Lung (tissue), 12 donors: ENCODE results near the gene ZC3H7A. TPM values are rescaled to one million over a fixed set of nuclear protein-coding genes. Genes with fewer than 3 reads are reported as not detected.
"Not testable (repeated sequence)": the region's sequence is repeated elsewhere in the genome, so short reads cannot be mapped to it uniquely, and the experiment has no call there.

Experiments
- ATAC-seq: fragments of 200-7000 bp; cut with Tn5 transposase; one replicate; pipeline ENCODE4 v1.9.1; 2020; ENCODE audit warnings: moderate number of reproducible peaks; ENCODE audit not compliant: insufficient read depth, low FRiP score
- DNase-seq, 3 donors: peaks; one replicate each; pipeline ENCODE4 v3.0.0-alpha.2; 2013 to 2017
- H3K27ac ChIP-seq, 2 donors: one replicate each; pipeline ENCODE4 v1.5.1; 2013; ENCODE audit warnings: mild to moderate bottlenecking in 2 of 2, moderate library complexity in 2 of 2, control low read depth in 1 of 2, inconsistent platforms in 1 of 2, low read depth in 1 of 2, low read length in 1 of 2
- H3K27me3 ChIP-seq, 3 donors: one replicate each; pipeline ENCODE4 v1.5.1; 2013; ENCODE audit warnings: low read length in 2 of 3; ENCODE audit not compliant: control insufficient read depth in 3 of 3, insufficient read depth in 3 of 3
- H3K36me3 ChIP-seq, 4 donors: one replicate each; pipeline ENCODE4 v1.5.1; 2013; ENCODE audit warnings: low read length in 4 of 4, mild to moderate bottlenecking in 1 of 4, moderate library complexity in 1 of 4; ENCODE audit not compliant: control insufficient read depth in 4 of 4, insufficient read depth in 4 of 4
- H3K4me1 ChIP-seq, 5 donors: one replicate each; pipeline ENCODE4 v1.5.1; 2013; ENCODE audit warnings: low read length in 5 of 5, mild to moderate bottlenecking in 2 of 5, moderate library complexity in 1 of 5; ENCODE audit not compliant: control insufficient read depth in 5 of 5, insufficient read depth in 5 of 5
- H3K4me3 ChIP-seq: one replicate; pipeline ENCODE4 v1.5.1; 2013; ENCODE audit warnings: mild to moderate bottlenecking, control low read depth, moderate library complexity
- H3K9ac ChIP-seq, 2 donors: one replicate each; pipeline ENCODE4 v1.5.1; 2013; ENCODE audit warnings: low read length in 2 of 2, control low read depth in 1 of 2; ENCODE audit not compliant: insufficient read depth in 1 of 2
- H3K9me3 ChIP-seq, 4 donors: one replicate each; pipeline ENCODE4 v1.5.1; 2013; ENCODE audit warnings: low read length in 3 of 4, mild to moderate bottlenecking in 1 of 4, moderate library complexity in 1 of 4; ENCODE audit not compliant: control insufficient read depth in 4 of 4, insufficient read depth in 3 of 4
- WGBS, 2 donors: extraction: QIAGEN DNeasy Blood & Tissue Kit; methylation state at CpG; one replicate each; pipeline ENCODE4 v1.1.7; 2013; 5-methylcytosine and 5-hydroxymethylcytosine counted together
- polyA plus RNA-seq, 2 donors: library from polyadenylated mRNA; stranded (reverse); fragments of 200-250 nt; gene quantifications; one replicate each; pipeline ENCODE4 v1.2.1, GENCODE V29; 2013
- total RNA-seq, 2 donors: library from RNA; depleted of rRNA in 1 of 2; stranded (reverse); fragments of >200 nt in 1 of 2; gene quantifications; one replicate each; pipeline ENCODE4 v1.2.1, GENCODE V29; 2014 to 2021
- TF ChIP-seq, protein P1 (sequence below): IDR thresholded peaks from 2 replicates; pipeline ENCODE4 v1.5.1; 2012; ENCODE audit warnings: mild to moderate bottlenecking; ENCODE audit errors: control extremely low read depth, extremely low read depth
- donor health status: control.
- donor health status: control.
- donor health status: Bipolar disorder and iron deficiency.
- donor health status: healthy.
- donor health status: DM: yes; HTN: yes; CAD: no.

ZC3H7A gene
- total and polyA plus RNA-seq, 4 donors, result 22.1 to 127 (median 36.2) TPM

DNA sequence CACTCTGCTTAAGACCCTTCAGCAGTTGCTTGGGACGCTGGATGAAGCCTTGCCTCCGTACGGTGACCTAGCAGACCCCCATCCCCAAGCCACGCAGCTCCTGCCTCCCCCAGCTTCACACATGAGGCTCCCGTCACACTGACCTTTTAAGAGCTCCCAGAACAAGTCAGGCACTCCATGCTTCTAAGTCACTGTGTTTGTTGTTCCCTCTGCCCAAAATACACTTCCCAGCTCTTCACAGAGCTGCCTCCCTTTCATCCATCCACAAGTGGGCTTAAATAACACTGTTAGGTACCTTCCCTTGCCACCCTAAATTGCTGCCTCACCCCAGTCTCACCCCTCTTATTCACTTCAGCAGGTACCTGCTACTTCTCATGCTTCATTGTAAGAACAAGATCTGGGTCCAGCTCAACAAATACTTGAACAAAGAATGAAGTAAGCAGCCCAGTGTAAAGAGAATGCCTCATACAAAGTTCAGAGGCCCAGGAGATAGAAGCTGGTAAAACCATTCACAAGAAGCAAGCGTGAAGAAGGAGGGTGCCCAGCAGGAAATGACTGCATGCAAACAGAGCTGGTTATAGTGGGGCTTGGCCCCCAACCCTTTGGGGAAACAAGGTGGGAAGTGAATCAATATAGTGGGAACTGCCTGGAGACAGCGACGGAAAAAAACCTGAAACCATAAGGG lies 5.8 kb downstream of the ZC3H7A start:
- Histone ChIP-seq H3K9ac (peak overlapping the region in 1 of 2 donors; percentile 23), H3K27ac (peak overlapping the region in 1 of 2 donors; percentile 84), H3K27me3 (no peaks in the 10 kb centered on the region), H3K4me1 (peaks cover 16 to 45% (median 23%) of the 10 kb centered on the region in 5 donors), H3K36me3 (peaks cover 0 to 22% (median 1%) of the 10 kb centered on the region in 4 donors), H3K4me3 (no peak overlapping the region), H3K9me3 (no peaks in the 10 kb centered on the region)
- TF ChIP-seq, protein P1, sequence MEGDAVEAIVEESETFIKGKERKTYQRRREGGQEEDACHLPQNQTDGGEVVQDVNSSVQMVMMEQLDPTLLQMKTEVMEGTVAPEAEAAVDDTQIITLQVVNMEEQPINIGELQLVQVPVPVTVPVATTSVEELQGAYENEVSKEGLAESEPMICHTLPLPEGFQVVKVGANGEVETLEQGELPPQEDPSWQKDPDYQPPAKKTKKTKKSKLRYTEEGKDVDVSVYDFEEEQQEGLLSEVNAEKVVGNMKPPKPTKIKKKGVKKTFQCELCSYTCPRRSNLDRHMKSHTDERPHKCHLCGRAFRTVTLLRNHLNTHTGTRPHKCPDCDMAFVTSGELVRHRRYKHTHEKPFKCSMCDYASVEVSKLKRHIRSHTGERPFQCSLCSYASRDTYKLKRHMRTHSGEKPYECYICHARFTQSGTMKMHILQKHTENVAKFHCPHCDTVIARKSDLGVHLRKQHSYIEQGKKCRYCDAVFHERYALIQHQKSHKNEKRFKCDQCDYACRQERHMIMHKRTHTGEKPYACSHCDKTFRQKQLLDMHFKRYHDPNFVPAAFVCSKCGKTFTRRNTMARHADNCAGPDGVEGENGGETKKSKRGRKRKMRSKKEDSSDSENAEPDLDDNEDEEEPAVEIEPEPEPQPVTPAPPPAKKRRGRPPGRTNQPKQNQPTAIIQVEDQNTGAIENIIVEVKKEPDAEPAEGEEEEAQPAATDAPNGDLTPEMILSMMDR, result no peak
- 66 to 70% methylated on average over 8 of the region's 8 CpGs for WGBS, 2 donors
- ATAC-seq, result peak; percentile 66
- peak in 2 of 3 donors; percentile 39 to 43 for DNase-seq

DNA sequence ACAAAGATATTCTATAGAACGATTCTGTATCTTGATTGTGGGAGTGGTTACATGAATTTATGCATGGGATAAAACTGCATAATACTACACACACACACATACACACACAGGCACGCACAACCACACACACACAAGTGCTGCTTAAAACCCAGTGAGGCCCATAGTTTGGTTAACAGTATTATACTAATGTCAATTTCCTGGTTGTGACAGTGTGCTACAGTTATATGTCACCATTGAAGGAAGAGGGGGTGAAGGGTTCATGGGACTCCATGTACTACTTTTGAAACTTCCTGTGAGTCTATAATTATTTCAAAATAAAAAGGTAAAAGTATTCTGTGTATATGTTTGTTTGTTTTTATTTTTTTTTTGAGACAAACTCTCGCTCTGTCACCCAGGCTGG lies 8.1 kb downstream of the ZC3H7A start:
- H3K36me3 ChIP-seq, result peaks cover 0 to 10% (median 1%) of the 10 kb centered on the region in 4 donors
- TF ChIP-seq, protein P1, result no peak
- WGBS, 2 donors, result 60 to 79% methylated on average over 3 of the region's 3 CpGs
- no peak overlapping the region for H3K9ac ChIP-seq
- no peak for DNase-seq
- no peaks in the 10 kb centered on the region for H3K27me3 ChIP-seq
- no peak overlapping the region for H3K4me3 ChIP-seq
- H3K4me1 ChIP-seq, result peaks cover 10 to 32% (median 18%) of the 10 kb centered on the region in 5 donors
- no peaks in the 10 kb centered on the region for H3K9me3 ChIP-seq
- peak overlapping the region in 1 of 2 donors; percentile 26 for H3K27ac ChIP-seq
- ATAC-seq, result no peak

GRCh38 chr16:11784980-11785599 lies 12.0 kb downstream of the ZC3H7A start:
- Histone ChIP-seq H3K4me1 (peaks cover 21 to 53% (median 28%) of the 10 kb centered on the region in 5 donors), H3K27ac (peak overlapping the region in 1 of 2 donors; percentile 31)
- H3K9me3 ChIP-seq, H3K4me3 ChIP-seq, ATAC-seq, H3K27me3 ChIP-seq, H3K9ac ChIP-seq, DNase-seq, H3K36me3 ChIP-seq: not testable (repeated sequence)
- WGBS, 2 donors, result 89 to 93% methylated on average over 13 of the region's 13 CpGs

DNA sequence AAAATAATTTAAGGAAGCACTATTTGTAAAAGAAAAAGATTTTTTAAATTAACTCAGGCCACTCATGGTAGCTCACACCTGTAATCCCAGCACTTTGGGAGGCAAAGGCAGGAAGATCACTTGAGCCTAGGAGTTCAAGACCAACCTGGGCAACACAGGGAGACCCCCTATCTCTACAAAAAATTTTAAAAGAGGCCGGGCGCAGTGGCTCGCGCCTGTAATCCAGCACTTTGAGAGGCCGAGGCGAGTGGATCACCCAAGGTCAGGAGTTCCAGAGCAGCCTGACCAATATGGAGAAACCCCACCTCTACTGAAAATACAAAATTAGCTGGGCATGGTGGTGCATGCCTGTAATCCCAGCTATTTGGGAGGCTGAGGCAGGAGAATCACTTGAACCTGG lies 12.7 kb downstream of the ZC3H7A start:
- 95 to 98% methylated on average over 6 of the region's 6 CpGs for WGBS, 2 donors
- H3K27ac ChIP-seq, result not testable (repeated sequence)

More for the DNA sequence above, 12.7 kb downstream of the ZC3H7A start:
- not testable (repeated sequence) for H3K27me3 ChIP-seq, H3K4me3 ChIP-seq, H3K36me3 ChIP-seq, DNase-seq, H3K9me3 ChIP-seq, ATAC-seq
- H3K9ac ChIP-seq, result peak overlapping the region in 1 of 2 donors; percentile 65
- H3K4me1 ChIP-seq, result peaks cover 20 to 55% (median 28%) of the 10 kb centered on the region in 5 donors
